Smooth muscle cell (in vitro differentiated cells): ENCODE measurements around the gene PTTG1IP. TPM values are rescaled to one million over a fixed set of nuclear protein-coding genes. Genes with fewer than 3 reads are reported as not detected.

Experiments used
- DNase-seq: peaks from one replicate; lab custom pipeline; 2025; ENCODE audit not compliant: unreplicated experiment; lab: John Stamatoyannopoulos, UW
- H2AFZ ChIP-seq: fragments of 200-600 bp; sonication (generic); 2 replicates; pipeline ENCODE4 v1.6.0; 2016; ENCODE audit warnings: antibody characterized with exemption, low read depth, mild to moderate bottlenecking
- H3F3A ChIP-seq: fragments of 200-600 bp; sonication (generic); 2 replicates; pipeline ENCODE4 v1.6.0; 2017; ENCODE audit warnings: antibody characterized with exemption, low read depth
- H3K27ac ChIP-seq: fragments of 200-600 bp; sonication (generic); 2 replicates; pipeline ENCODE4 v1.5.1; 2016; ENCODE audit warnings: low read depth, mild to moderate bottlenecking
- H3K27me3 ChIP-seq: fragments of 200-600 bp; sonication (generic); 2 replicates; pipeline ENCODE4 v1.6.1; 2016; ENCODE audit warnings: low read depth, mild to moderate bottlenecking
- H3K36me3 ChIP-seq: fragments of 200-600 bp; sonication (generic); 2 replicates; pipeline ENCODE4 v1.5.1; 2016; ENCODE audit warnings: low read depth
- H3K4me1 ChIP-seq: fragments of 200-600 bp; sonication (generic); 2 replicates; pipeline ENCODE4 v1.5.1; 2016; ENCODE audit warnings: low read depth
- H3K4me2 ChIP-seq: fragments of 200-600 bp; sonication (generic); 2 replicates; pipeline ENCODE4 v1.6.0; 2016; ENCODE audit warnings: mild to moderate bottlenecking
- H3K4me3 ChIP-seq: fragments of 200-600 bp; sonication (generic); 2 replicates; pipeline ENCODE4 v1.5.1; 2016; ENCODE audit warnings: mild to moderate bottlenecking
- H3K79me2 ChIP-seq: fragments of 200-600 bp; sonication (generic); 2 replicates; pipeline ENCODE4 v1.6.0; 2016; ENCODE audit warnings: low read depth, mild to moderate bottlenecking
- H3K9ac ChIP-seq: fragments of 200-600 bp; sonication (generic); 2 replicates; pipeline ENCODE4 v1.6.0; 2016; ENCODE audit warnings: low read depth
- H3K9me3 ChIP-seq: fragments of 200-600 bp; sonication (generic); replicated peaks from 2 replicates; pipeline ENCODE4 v1.5.1; 2016; ENCODE audit warnings: low read depth
- H4K20me1 ChIP-seq: fragments of 200-600 bp; sonication (generic); 2 replicates; pipeline ENCODE4 v1.6.0; 2016; ENCODE audit warnings: low read depth
- WGBS: methylation state at CpG from one replicate; pipeline ENCODE4 v1.1.7; 2016; ENCODE audit warnings: low lambda C conversion rate; 5-methylcytosine and 5-hydroxymethylcytosine counted together
- polyA plus RNA-seq: library from polyadenylated mRNA; unstranded; fragments of >200 nt; fragmentation: Nextera tagmentation; extraction: Ambion mirVana; gene quantifications from 2 replicates; pipeline ENCODE4 v1.2.1, GENCODE V29; 2016
- total RNA-seq: library from RNA; depleted of rRNA; stranded (reverse); fragments of >200 nt; gene quantifications from 2 replicates; pipeline ENCODE4 v1.2.3, GENCODE V29; 2014
- TF ChIP-seq, protein P1 (sequence below): fragments of 200-600 bp; sonication (generic); IDR thresholded peaks from 2 replicates; pipeline ENCODE4 v1.5.1; 2017; ENCODE audit warnings: borderline replicate concordance, mild to moderate bottlenecking, antibody characterized with exemption; ENCODE audit not compliant: insufficient read depth, poor library complexity, severe bottlenecking

The PTTG1IP gene
- total and polyA plus RNA-seq, 2 experiments from 2014 or later: 331 to 340 TPM

DNA sequence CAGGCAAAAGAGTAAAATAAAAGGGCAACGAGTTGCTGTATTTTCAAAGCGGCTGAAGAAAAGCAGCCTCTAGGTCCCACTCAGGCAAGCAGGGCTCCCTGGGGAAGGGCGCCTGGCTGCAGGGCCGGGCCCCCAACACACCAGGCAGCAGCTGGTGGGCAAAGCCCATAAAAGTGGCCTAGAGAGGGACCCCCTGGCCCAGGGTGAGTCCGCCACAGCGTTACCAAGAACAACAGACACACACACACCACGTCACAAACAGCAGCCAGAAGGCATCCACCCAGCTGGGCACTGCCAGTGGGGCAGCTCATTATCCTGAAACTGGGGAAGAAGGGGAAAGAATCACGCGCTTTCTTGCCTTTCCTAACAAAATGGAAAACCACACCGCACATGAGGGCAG, 60.3 kb downstream of the PTTG1IP start:
- Histone ChIP-seq H3K4me2 (no peak overlapping the region), H3K79me2 (peaks cover 33% of the 10 kb centered on the region), H3K36me3 (no peaks in the 10 kb centered on the region), H3K9ac (no peak overlapping the region), H3K9me3 (no peaks in the 10 kb centered on the region), H3K4me1 (no peaks in the 10 kb centered on the region), H3F3A (no peaks in the 10 kb centered on the region), H2AFZ (no peak overlapping the region), H4K20me1 (peaks cover 93% of the 10 kb centered on the region), H3K27ac (no peak overlapping the region), H3K27me3 (no peaks in the 10 kb centered on the region), H3K4me3 (no peak overlapping the region)
- no peak for DNase-seq
- TF ChIP-seq, protein P1, sequence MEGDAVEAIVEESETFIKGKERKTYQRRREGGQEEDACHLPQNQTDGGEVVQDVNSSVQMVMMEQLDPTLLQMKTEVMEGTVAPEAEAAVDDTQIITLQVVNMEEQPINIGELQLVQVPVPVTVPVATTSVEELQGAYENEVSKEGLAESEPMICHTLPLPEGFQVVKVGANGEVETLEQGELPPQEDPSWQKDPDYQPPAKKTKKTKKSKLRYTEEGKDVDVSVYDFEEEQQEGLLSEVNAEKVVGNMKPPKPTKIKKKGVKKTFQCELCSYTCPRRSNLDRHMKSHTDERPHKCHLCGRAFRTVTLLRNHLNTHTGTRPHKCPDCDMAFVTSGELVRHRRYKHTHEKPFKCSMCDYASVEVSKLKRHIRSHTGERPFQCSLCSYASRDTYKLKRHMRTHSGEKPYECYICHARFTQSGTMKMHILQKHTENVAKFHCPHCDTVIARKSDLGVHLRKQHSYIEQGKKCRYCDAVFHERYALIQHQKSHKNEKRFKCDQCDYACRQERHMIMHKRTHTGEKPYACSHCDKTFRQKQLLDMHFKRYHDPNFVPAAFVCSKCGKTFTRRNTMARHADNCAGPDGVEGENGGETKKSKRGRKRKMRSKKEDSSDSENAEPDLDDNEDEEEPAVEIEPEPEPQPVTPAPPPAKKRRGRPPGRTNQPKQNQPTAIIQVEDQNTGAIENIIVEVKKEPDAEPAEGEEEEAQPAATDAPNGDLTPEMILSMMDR: no peak
- WGBS: 94% methylated on average over 10 of the region's 10 CpGs

DNA sequence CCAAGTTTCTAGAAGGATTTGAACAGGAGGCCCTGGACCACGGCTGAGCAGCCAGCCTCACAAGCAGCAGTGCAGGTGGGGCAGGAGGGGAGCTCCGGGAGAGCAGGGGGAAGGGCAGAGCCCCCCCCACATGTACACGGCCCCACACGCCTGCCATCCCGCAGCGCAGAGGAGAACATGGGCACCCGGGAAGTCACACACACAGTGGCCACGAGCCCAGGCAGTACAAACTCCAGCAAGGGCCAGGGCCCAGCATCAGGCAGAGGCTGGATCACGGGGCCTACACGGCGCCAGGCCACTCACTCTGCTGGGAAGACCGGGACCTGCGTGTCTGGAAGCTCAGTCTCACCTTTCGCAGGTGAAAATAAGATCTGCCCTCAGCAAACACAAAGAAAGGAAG, 60.9 kb downstream of the PTTG1IP start:
- DNase-seq: no peak
- peaks cover 95% of the 10 kb centered on the region for H4K20me1 ChIP-seq

DNA sequence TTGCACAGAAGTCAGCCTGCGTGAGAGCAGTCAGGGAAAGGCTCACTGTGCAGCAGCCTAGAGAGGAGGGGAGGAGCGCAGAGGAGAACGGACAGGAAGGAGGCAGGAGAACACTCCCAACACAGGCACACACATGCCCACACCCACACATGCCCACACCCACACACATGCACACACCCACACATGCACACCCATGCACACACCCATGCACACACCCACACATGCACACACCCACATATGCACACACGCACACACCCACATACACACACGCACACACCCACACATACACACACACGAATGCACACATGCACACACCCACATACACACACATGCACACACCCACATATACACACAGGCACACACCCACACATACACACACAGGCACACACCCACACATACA, 62.7 kb downstream of the PTTG1IP start:
- Histone ChIP-seq H3K27me3 (no peaks in the 10 kb centered on the region), H2AFZ (no peak overlapping the region), H3K4me2 (no peak overlapping the region), H4K20me1 (peaks cover 88% of the 10 kb centered on the region), H3F3A (no peaks in the 10 kb centered on the region), H3K9ac (no peak overlapping the region), H3K27ac (no peak overlapping the region), H3K79me2 (peaks cover 21% of the 10 kb centered on the region), H3K9me3 (no peaks in the 10 kb centered on the region), H3K4me3 (no peak overlapping the region), H3K36me3 (no peaks in the 10 kb centered on the region), H3K4me1 (no peaks in the 10 kb centered on the region)
- TF ChIP-seq, protein P1: no peak
- 84% methylated on average over 6 of the region's 6 CpGs for WGBS
- no peak for DNase-seq

More for the DNA sequence above, 60.9 kb downstream of the PTTG1IP start:
- no peak overlapping the region for H3K27ac ChIP-seq
- no peaks in the 10 kb centered on the region for H3F3A ChIP-seq
- TF ChIP-seq, protein P1: no peak
- no peaks in the 10 kb centered on the region for H3K36me3 ChIP-seq
- no peak overlapping the region for H3K4me2 ChIP-seq
- no peaks in the 10 kb centered on the region for H3K4me1 ChIP-seq
- H3K9ac ChIP-seq: no peak overlapping the region
- H3K4me3 ChIP-seq: no peak overlapping the region
- H3K9me3 ChIP-seq: no peaks in the 10 kb centered on the region
- no peaks in the 10 kb centered on the region for H3K27me3 ChIP-seq
- peaks cover 33% of the 10 kb centered on the region for H3K79me2 ChIP-seq
- WGBS: 96% methylated on average over 13 of the region's 14 CpGs
- no peak overlapping the region for H2AFZ ChIP-seq

DNA sequence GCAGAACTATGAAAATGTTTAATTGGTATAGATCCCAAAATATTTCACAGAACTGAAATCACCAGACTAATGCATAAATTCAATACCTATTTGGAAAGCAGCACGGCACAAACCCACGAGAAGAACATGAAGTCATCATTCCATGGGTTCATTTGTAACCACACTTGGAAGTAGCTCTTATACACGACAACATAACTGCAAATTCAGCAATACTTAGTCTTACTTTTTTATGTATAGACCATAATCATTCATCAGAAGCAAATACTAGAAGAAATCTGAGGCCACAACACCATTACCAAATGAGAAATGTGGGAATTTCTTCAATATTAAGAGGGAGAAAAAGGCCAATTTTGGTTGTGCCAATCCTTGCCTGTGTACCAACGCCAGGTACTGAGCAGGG, 67.6 kb downstream of the PTTG1IP start:
- H3K9me3 ChIP-seq: no peaks in the 10 kb centered on the region
- no peak overlapping the region for H3K9ac ChIP-seq
- no peak overlapping the region for H2AFZ ChIP-seq
- peaks cover 10% of the 10 kb centered on the region for H3K79me2 ChIP-seq
- no peak overlapping the region for H3K4me3 ChIP-seq
- TF ChIP-seq, protein P1: no peak
- H4K20me1 ChIP-seq: peaks cover 39% of the 10 kb centered on the region
- H3K4me2 ChIP-seq: no peak overlapping the region
- H3K36me3 ChIP-seq: no peaks in the 10 kb centered on the region
- 89% methylated on average over 4 of the region's 4 CpGs for WGBS
- no peaks in the 10 kb centered on the region for H3K27me3 ChIP-seq
- peaks cover 13% of the 10 kb centered on the region for H3K4me1 ChIP-seq
- peaks cover 9% of the 10 kb centered on the region for H3F3A ChIP-seq
- H3K27ac ChIP-seq: no peak overlapping the region
- DNase-seq: no peak
